ENCODE measurements around the gene CHST5.
A peak's percentile ranks its signal among the peaks of the same experiment; 100 is the strongest.
"Not testable (repeated sequence)": the region's sequence is repeated elsewhere in the genome, so short reads cannot be mapped to it uniquely, and the experiment has no call there.

CHST5 gene

DNA sequence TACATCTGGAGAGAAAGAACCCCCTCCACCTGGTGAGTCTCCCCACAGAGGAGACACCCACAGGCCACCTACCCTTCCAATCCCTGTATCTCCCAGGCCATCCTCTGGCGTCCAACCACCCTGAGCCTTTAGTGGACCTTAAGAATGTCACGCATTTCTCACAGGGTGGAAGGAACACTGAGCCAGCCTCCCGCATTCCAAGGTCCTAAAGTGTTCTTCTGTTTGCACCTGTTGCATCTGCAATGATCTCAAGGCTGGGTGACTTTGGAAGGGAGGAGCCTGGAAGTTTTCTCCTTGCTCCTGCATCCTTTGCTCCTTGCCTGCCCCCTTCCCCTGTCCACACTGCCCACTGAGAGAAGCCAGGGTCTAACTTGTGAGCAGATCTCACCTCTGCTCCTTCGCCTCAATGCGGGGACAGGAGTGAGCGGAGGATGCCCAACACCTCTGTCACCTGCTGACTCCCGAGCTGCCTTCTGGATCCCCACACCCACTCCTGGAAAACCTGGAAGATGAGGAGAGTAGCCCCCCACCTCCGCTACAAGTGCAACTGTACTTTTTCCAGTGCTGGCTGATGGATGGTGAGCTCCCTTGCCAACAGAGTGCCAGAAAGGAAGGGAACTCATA is 3.7 kb downstream of the CHST5 start:
- Histone ChIP-seq H3K9ac (ENCODE audit: low read length in 2 of 2) (no peak overlapping the region), H3K27ac (ENCODE audit: low read length) (no peak overlapping the region), H3K27me3 (ENCODE audit: control insufficient read depth in 1 of 2, insufficient read depth in 2 of 2, low read length in 2 of 2) (no peaks in the 10 kb centered on the region), H3K36me3 (ENCODE audit: control insufficient read depth in 2 of 2, insufficient read depth in 2 of 2, low read length in 2 of 2) (no peaks in the 10 kb centered on the region), H3K4me1 (ENCODE audit: control insufficient read depth, insufficient read depth, low read length) (no peaks in the 10 kb centered on the region), H3K9me3 (ENCODE audit: control insufficient read depth in 2 of 2, low read length in 2 of 2) (no peaks in the 10 kb centered on the region), H3K4me3 (ENCODE audit: low read length in 2 of 2) (no peak overlapping the region)

DNA sequence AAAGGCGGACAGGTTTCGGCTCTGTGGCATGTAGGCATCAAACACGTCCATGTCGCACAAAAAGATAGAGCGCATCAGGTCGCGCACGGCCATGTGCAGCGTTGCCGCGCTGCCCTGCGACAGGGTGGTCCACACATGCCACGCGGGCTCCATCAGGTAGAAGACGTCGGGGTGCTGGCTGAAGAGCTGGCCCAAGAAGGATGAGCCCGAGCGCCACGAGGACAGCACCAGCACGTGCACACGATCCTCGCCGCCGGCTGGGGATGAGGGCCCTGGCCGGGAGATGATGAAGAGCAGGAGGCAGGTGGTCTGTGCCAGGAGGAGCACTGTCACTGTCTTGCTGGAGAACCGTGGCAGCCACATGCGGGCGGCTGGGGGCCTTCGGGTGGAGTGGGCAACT is 5.9 kb downstream of the CHST5 start:
- Histone ChIP-seq H3K4me3 (ENCODE audit: low read length in 2 of 2) (no peak overlapping the region), H3K36me3 (ENCODE audit: control insufficient read depth in 2 of 2, insufficient read depth in 2 of 2, low read length in 2 of 2) (no peaks in the 10 kb centered on the region), H3K27me3 (ENCODE audit: control insufficient read depth in 1 of 2, insufficient read depth in 2 of 2, low read length in 2 of 2) (no peaks in the 10 kb centered on the region), H3K9ac (ENCODE audit: low read length in 2 of 2) (no peak overlapping the region), H3K27ac (ENCODE audit: low read length) (no peak overlapping the region), H3K4me1 (ENCODE audit: control insufficient read depth, insufficient read depth, low read length) (no peaks in the 10 kb centered on the region), H3K9me3 (ENCODE audit: control insufficient read depth in 2 of 2, low read length in 2 of 2) (no peaks in the 10 kb centered on the region)

DNA sequence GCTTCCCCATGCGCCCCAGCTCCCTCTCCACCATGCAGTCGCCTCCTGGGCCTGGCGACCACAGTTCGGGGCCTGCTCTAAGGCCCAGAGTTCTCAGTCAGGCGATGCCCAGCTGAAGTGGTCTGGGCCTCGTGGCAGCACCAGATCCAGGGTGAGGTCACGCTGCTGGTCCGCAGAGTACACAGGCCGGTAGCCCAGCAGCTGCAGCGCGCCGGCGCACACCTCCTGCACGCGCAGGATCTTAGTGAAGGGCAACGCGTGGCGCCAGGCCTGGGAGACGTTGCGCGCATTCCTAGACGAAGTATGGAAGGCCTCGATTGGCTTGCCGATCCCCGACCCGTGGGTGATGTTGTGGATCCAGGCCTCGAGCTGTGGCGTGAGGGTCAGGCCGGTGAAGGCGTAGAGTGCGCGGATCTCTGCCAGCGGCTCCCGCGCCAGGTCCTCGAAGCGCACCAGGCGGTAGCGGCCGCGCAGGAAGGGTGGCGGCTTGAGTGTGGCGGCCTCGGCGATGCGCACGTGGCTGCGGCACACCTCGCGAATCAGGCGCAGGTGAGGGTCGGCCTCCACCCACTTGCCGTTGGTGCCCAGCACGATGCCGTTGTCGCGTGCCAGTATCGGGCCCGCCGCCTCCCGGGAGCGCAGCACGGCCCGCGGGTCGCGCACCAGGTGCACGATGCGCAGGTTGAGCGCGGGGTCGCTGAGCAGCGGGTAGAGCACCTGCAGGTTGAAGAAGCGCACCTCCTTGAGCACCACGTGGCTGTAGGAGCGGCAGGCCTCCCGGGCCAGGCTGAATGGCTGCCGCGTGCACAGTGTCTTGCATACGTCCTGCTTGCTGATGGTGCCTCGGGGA is 6.6 kb downstream of the CHST5 start:
- Histone ChIP-seq H3K36me3 (ENCODE audit: control insufficient read depth in 2 of 2, insufficient read depth in 2 of 2, low read length in 2 of 2) (no peaks in the 10 kb centered on the region), H3K27me3 (ENCODE audit: control insufficient read depth in 1 of 2, insufficient read depth in 2 of 2, low read length in 2 of 2) (no peaks in the 10 kb centered on the region), H3K9me3 (ENCODE audit: control insufficient read depth in 2 of 2, low read length in 2 of 2) (no peaks in the 10 kb centered on the region), H3K4me1 (ENCODE audit: control insufficient read depth, insufficient read depth, low read length) (no peaks in the 10 kb centered on the region), H3K4me3 (ENCODE audit: low read length in 2 of 2) (no peak overlapping the region), H3K9ac (ENCODE audit: low read length in 2 of 2) (no peak overlapping the region), H3K27ac (ENCODE audit: low read length) (no peak overlapping the region)

DNA sequence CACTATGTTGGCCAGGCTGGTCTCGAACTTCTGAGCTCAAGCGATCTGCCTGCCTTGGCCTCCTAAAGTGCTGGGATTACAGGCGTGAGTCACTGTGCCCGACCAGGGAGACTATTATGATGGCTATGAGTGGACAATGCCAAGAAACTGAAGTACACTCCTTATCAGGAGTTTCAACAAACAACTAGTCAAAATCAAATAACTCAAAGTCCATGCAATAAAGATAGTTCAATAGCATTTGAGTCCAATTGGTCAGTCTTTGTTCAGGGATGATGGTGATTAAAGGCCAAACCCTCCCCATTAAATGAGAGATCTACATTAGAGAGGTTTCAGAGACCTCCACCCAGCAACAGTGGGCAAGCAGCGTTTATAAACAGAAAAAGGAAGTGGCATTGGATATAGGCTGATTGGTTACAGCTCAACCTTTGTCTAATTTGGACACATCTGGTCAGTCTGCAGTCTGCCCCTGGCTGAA is 8.0 kb downstream of the CHST5 start:
- no peak overlapping the region for H3K4me3 ChIP-seq (ENCODE audit: low read length in 2 of 2)
- no peaks in the 10 kb centered on the region for H3K9me3 ChIP-seq (ENCODE audit: control insufficient read depth in 2 of 2, low read length in 2 of 2)
- no peak overlapping the region for H3K27ac ChIP-seq (ENCODE audit: low read length)
- H3K9ac ChIP-seq (ENCODE audit: low read length in 2 of 2), result no peak overlapping the region
- H3K27me3 ChIP-seq (ENCODE audit: control insufficient read depth in 1 of 2, insufficient read depth in 2 of 2, low read length in 2 of 2), result no peaks in the 10 kb centered on the region
- H3K36me3 ChIP-seq (ENCODE audit: control insufficient read depth in 2 of 2, insufficient read depth in 2 of 2, low read length in 2 of 2), result no peaks in the 10 kb centered on the region
- H3K4me1 ChIP-seq (ENCODE audit: control insufficient read depth, insufficient read depth, low read length), result no peaks in the 10 kb centered on the region

DNA sequence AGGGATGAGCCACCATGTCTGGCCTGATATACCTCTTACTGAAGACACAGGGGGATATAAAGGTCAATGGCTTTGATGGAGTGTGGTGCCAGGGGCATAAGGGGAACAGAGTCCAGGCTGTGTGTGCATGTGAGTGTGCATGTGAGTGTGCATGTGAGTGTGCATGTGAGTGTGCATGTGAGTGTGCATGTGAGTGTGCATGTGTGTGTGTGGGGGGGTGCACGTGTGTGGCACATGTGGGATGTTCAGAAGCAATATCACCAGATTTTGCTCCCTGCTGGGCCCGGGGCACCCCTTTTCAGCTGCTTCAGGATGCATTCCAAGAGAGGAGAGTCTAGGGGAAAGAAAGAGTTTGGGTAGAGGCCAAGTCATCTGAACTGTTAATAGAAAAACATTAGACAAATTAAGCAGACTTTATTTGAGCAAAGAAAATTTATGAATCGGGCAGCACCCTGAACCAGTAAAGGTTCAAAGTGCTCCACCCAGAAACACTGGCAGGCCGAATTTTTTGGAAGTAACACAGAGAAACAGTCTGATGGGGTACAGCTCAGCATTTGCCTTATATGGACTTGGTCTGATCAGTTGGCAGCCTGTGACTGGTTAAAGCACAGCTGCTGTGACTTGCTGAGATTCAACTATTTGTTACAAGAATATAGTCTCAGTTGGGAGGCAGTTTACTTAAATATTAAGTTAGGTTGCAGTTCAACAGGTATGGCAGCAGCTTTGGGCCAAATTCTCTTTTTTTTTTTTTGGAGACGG is 9.7 kb downstream of the CHST5 start:
- Histone ChIP-seq H3K4me1 (ENCODE audit: control insufficient read depth, insufficient read depth, low read length) (no peaks in the 10 kb centered on the region), H3K36me3 (ENCODE audit: control insufficient read depth in 2 of 2, insufficient read depth in 2 of 2, low read length in 2 of 2) (no peaks in the 10 kb centered on the region), H3K9me3 (ENCODE audit: control insufficient read depth in 2 of 2, low read length in 2 of 2) (no peaks in the 10 kb centered on the region), H3K27ac (ENCODE audit: low read length) (no peak overlapping the region), H3K4me3 (ENCODE audit: low read length in 2 of 2) (no peak overlapping the region), H3K27me3 (ENCODE audit: control insufficient read depth in 1 of 2, insufficient read depth in 2 of 2, low read length in 2 of 2) (no peaks in the 10 kb centered on the region), H3K9ac (ENCODE audit: low read length in 2 of 2) (no peak overlapping the region)

DNA sequence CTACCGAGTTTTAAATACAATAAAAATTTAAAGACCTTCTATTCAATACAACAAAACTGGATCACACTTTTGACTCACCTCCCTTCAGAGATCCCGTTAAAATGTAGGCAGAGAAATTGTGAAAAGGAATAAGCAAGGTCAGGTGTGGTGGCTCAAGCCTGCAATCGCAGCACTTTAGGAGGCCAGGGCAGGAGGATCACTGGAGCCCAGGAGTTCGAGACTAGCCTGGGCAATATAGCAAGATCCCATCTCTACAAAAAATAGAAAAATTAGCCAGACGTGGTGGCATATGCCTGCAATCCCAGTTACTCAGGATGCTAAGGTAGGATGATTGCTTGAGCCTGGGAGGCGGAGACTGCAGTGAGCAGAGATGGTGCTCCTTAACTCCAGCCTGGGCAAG is 16.7 kb downstream of the CHST5 start:
- Histone ChIP-seq H3K27me3 (ENCODE audit: control insufficient read depth in 1 of 2, insufficient read depth in 2 of 2, low read length in 2 of 2) (no peaks in the 10 kb centered on the region), H3K4me1 (ENCODE audit: control insufficient read depth, insufficient read depth, low read length) (peaks cover 12% of the 10 kb centered on the region), H3K9me3 (ENCODE audit: control insufficient read depth in 2 of 2, low read length in 2 of 2) (no peaks in the 10 kb centered on the region), H3K9ac (ENCODE audit: low read length in 2 of 2) (no peak overlapping the region), H3K36me3 (ENCODE audit: control insufficient read depth in 2 of 2, insufficient read depth in 2 of 2, low read length in 2 of 2) (no peaks in the 10 kb centered on the region), H3K4me3 (ENCODE audit: low read length in 2 of 2) (no peak overlapping the region), H3K27ac (ENCODE audit: low read length) (no peak overlapping the region)

DNA sequence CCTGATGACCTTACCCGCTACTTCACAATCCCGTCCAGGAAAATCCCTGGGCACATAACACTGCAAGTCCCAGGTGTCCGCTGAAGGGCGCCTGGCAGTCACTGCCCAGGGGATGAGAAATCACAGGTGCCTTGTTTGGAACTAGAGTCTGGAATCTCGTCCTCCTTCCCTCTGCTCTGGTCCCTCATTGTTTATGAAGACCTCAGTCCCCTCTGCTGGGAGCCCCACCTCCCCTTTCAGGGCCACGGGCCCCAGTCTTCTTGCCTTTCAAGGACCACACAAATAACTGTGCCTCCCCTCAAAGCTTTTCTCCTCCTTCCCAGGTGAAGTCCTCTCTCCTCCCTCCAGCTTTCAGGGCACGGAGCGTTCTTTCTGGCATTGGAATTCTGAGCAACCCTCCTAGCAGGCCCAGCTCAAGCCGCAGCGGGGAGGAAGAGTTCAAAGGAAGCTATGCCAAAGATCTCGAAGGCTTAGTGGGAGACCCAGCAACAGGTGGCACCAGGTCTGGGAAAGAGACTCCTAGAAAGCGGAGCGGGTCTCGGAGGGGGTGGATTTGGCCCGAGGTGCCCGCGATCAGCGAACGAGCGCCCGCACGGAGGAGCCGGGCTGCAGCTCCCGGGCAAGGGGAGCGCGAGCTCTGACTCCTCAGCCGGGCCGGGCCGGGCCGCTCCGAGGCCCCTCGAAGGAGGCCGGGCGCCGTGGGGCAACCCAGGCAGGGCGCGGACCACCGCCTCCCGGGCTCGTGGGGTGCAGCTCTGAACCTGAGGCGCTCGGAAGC is 19.5 kb downstream of the CHST5 start:
- H3K9me3 ChIP-seq (ENCODE audit: control insufficient read depth in 2 of 2, low read length in 2 of 2); H3K27me3 ChIP-seq (ENCODE audit: control insufficient read depth in 1 of 2, insufficient read depth in 2 of 2, low read length in 2 of 2); H3K36me3 ChIP-seq (ENCODE audit: control insufficient read depth in 2 of 2, insufficient read depth in 2 of 2, low read length in 2 of 2): not testable (repeated sequence)
- Histone ChIP-seq H3K4me1 (ENCODE audit: control insufficient read depth, insufficient read depth, low read length) (peaks cover 12% of the 10 kb centered on the region), H3K4me3 (ENCODE audit: low read length in 2 of 2) (peak overlapping the region; percentile 79 to 83), H3K27ac (ENCODE audit: low read length) (peak overlapping the region; percentile 94), H3K9ac (ENCODE audit: low read length in 2 of 2) (peak overlapping the region; percentile 93)

DNA sequence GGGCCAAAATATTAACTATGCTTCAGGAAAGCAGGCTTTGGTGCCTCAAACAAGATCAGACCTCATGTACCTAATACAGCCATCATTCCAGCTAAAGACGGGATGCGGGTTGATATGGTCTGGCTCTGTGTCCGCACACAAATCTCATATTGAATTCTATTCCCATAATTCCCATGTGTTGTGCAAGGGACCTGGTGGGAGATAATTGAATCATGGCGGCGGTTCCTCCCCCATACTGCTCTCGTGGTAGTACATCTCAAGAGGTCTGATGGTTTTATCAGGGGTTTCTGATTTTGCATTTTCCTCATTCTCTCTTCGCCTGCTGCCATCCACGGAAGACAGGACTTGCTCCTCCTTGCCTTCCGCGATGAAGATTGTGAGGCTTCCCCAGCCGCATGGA is 21.6 kb downstream of the CHST5 start:
- Histone ChIP-seq H3K36me3 (ENCODE audit: control insufficient read depth in 2 of 2, insufficient read depth in 2 of 2, low read length in 2 of 2) (no peaks in the 10 kb centered on the region), H3K9me3 (ENCODE audit: control insufficient read depth in 2 of 2, low read length in 2 of 2) (no peaks in the 10 kb centered on the region), H3K4me3 (ENCODE audit: low read length in 2 of 2) (no peak overlapping the region), H3K9ac (ENCODE audit: low read length in 2 of 2) (no peak overlapping the region), H3K27ac (ENCODE audit: low read length) (no peak overlapping the region), H3K27me3 (ENCODE audit: control insufficient read depth in 1 of 2, insufficient read depth in 2 of 2, low read length in 2 of 2) (no peaks in the 10 kb centered on the region), H3K4me1 (ENCODE audit: control insufficient read depth, insufficient read depth, low read length) (peaks cover 12% of the 10 kb centered on the region)

DNA sequence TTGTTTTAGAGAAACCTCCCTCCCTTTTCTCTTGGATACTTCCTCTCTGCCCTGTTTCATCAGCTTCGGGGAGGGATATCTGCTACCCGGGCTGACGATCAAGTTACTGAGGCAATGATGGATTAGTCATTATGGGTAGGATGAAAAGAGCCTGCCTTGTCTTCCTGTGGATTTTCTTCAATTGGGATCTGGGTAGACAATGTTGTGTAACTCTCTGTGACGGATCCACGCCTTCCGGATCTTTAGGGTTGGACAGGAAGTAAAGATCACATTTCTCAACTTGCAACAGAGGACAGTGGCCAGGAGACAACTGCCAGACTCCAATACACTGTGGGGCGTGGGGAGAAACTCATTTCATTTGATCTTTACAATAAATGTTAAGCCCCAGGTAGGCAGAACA is 29.3 kb downstream of the CHST5 start:
- Histone ChIP-seq H3K4me3 (ENCODE audit: low read length in 2 of 2) (no peak overlapping the region), H3K9ac (ENCODE audit: low read length in 2 of 2) (no peak overlapping the region), H3K27ac (ENCODE audit: low read length) (no peak overlapping the region), H3K9me3 (ENCODE audit: control insufficient read depth in 2 of 2, low read length in 2 of 2) (no peaks in the 10 kb centered on the region), H3K27me3 (ENCODE audit: control insufficient read depth in 1 of 2, insufficient read depth in 2 of 2, low read length in 2 of 2) (no peaks in the 10 kb centered on the region), H3K36me3 (ENCODE audit: control insufficient read depth in 2 of 2, insufficient read depth in 2 of 2, low read length in 2 of 2) (no peaks in the 10 kb centered on the region), H3K4me1 (ENCODE audit: control insufficient read depth, insufficient read depth, low read length) (peaks cover 6% of the 10 kb centered on the region)

DNA sequence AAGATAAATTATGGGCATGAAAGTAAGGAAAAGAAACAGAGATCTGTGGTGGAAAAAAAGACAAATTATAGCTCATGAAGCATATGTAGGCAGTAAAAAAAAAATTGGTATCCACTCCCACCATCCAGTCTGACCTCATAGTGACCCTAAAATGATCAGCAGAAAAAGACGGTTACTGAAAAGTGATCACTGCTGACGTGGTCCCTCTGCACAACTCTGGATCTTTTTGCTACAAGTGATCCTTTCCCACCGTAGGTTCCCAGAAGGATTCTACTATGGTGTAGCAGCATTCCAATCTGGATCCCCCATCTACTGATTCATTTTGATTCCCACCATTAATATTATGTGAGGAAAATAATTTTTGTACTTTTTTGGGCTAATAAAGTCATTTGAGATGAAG is 29.8 kb downstream of the CHST5 start:
- Histone ChIP-seq H3K4me3 (ENCODE audit: low read length in 2 of 2) (no peak overlapping the region), H3K27ac (ENCODE audit: low read length) (no peak overlapping the region), H3K9ac (ENCODE audit: low read length in 2 of 2) (no peak overlapping the region)

More for the DNA sequence above, 29.8 kb downstream of the CHST5 start:
- Histone ChIP-seq H3K27me3 (ENCODE audit: control insufficient read depth in 1 of 2, insufficient read depth in 2 of 2, low read length in 2 of 2) (no peaks in the 10 kb centered on the region), H3K9me3 (ENCODE audit: control insufficient read depth in 2 of 2, low read length in 2 of 2) (no peaks in the 10 kb centered on the region), H3K4me1 (ENCODE audit: control insufficient read depth, insufficient read depth, low read length) (peaks cover 10% of the 10 kb centered on the region), H3K36me3 (ENCODE audit: control insufficient read depth in 2 of 2, insufficient read depth in 2 of 2, low read length in 2 of 2) (no peaks in the 10 kb centered on the region)
